ENCODE data around the gene PKIB. TPM values are rescaled to one million over a fixed set of nuclear protein-coding genes. Genes with fewer than 3 reads are reported as not detected.

PKIB gene
- total and polyA plus RNA-seq, 10 of the 15 experiments (the other 5 are each of a cell fraction or from before 2014, with no cell fraction given), result 0.20 to 1.8 (median 0.87) TPM

DNA sequence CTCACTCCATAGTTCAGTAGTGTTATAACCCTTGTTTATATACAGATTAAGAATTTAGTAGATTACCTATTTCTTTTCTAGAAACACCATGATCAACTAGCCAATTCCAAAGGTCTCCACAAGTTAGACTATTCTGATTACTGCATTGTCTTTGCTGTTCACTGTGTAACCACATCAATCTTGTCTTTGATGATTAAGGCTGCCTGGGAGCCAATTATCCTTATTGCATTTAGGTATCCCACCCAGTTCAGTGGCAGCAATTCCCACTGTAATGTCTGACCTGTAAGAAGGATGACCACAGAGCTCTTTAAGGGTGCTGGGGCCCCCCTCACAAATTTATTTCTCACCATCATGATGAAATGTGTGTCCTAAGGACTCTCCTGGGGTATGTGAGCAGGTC lies 40.2 kb downstream of the PKIB start (continued):
- TF ChIP-seq CHD2 (IDR thresholded peaks at IDR 0.05; ENCODE audit: borderline replicate concordance, low read depth, low read length) (no peak), HDAC6 (IDR thresholded peaks at IDR 0.05; ENCODE audit: unreplicated experiment) (no peak), POU2F2 (IDR thresholded peaks at IDR 0.05; ENCODE audit: borderline replicate concordance, low read depth, low read length) (no peak), TARDBP (IDR thresholded peaks at IDR 0.05; ENCODE audit: borderline replicate concordance) (no peak), PAX8 (IDR thresholded peaks at IDR 0.05) (no peak)

DNA sequence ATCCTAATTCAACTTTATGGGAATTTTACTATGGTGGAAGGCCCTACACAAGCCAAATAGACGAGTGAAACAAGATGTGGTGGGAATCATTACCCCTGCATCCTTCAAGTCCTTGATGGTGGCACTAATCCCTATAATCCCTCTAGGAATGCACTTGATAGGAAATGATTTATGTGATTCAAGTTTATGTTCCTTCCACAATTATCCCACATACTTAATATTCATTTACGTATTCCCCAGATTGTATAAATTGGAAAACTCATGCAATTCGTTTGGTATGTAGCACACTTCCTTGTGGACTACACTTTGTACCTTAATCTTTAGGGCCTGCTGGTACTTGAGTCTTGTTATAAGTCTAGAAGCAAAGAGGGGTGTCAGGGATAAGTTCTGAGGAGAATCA lies 40.8 kb downstream of the PKIB start:
- CTCF ChIA-PET, result interaction anchor here (1.9 kb wide), 1 partner anchor 12 kb away, joined by 7 read pairs; no protein-coding TSS in a partner anchor
- Histone ChIP-seq H3K4me1 (ENCODE audit: control insufficient read depth, insufficient read depth, low read length) (no peaks in the 10 kb centered on the region), H3K9me3 (replicated peaks; ENCODE audit: control insufficient read depth, insufficient read depth, low read length) (no peaks in the 10 kb centered on the region), H4K20me1 (ENCODE audit: control insufficient read depth, insufficient read depth) (no peaks in the 10 kb centered on the region), H3K27ac (ENCODE audit: control insufficient read depth, insufficient read depth) (no peak overlapping the region), H3K36me3 (ENCODE audit: control insufficient read depth in 2 of 2, insufficient read depth in 2 of 2, low read length in 1 of 2) (no peaks in the 10 kb centered on the region), H3K79me2 (ENCODE audit: control insufficient read depth, insufficient read depth, low read length) (no peaks in the 10 kb centered on the region), H3K27me3 (replicated peaks in 1 of 2; ENCODE audit: control insufficient read depth in 2 of 2, insufficient read depth in 2 of 2, low read length in 1 of 2) (no peaks in the 10 kb centered on the region), H3K9ac (ENCODE audit: control insufficient read depth, insufficient read depth, low read length) (no peak overlapping the region), H3K4me2 (ENCODE audit: control insufficient read depth, insufficient read depth) (no peak overlapping the region), H3K4me3 (no peak overlapping the region), H2AFZ (ENCODE audit: control insufficient read depth, low read depth, low read length) (no peak overlapping the region)
- intact Hi-C loops (cut with micrococcal nuclease; ENCODE audit: unreplicated experiment), result no loop called here
- BruUV-seq (replicated peaks), result no TSS peak
- TF ChIP-seq CHD2 (IDR thresholded peaks at IDR 0.05; ENCODE audit: borderline replicate concordance, low read depth, low read length) (no peak), STAT1 (conservative IDR thresholded peaks at IDR 0.05) (no peak), NR2C1 (IDR thresholded peaks at IDR 0.05) (no peak), SUPT20H (IDR thresholded peaks at IDR 0.05; ENCODE audit: borderline replicate concordance, control insufficient read depth, low read depth, low read length) (no peak), IKZF1 (conservative IDR thresholded peaks at IDR 0.05) (no peak), ZNF207 (IDR thresholded peaks at IDR 0.05; ENCODE audit: borderline replicate concordance) (no peak), STAT3 (IDR thresholded peaks at IDR 0.05; ENCODE audit: low read depth, low read length) (no peak), IRF4 (IDR thresholded peaks at IDR 0.05; ENCODE audit: low read depth, low read length) (no peak), KAT2A (conservative IDR thresholded peaks at IDR 0.05; ENCODE audit: control insufficient read depth, low read depth, low read length) (no peak), SREBF1 (IDR thresholded peaks at IDR 0.05; ENCODE audit: low read length) (no peak), SREBF2 (IDR thresholded peaks at IDR 0.05; ENCODE audit: low read length) (no peak), MEF2B (IDR thresholded peaks at IDR 0.05; ENCODE audit: partially characterized antibody, poor library complexity, severe bottlenecking) (no peak), TBL1XR1 (IDR thresholded peaks at IDR 0.05; ENCODE audit: low read depth, low read length) (no peak), BCL11A (IDR thresholded peaks at IDR 0.05; ENCODE audit: low read depth, low read length) (no peak)
- TF ChIP-seq, protein P1, sequence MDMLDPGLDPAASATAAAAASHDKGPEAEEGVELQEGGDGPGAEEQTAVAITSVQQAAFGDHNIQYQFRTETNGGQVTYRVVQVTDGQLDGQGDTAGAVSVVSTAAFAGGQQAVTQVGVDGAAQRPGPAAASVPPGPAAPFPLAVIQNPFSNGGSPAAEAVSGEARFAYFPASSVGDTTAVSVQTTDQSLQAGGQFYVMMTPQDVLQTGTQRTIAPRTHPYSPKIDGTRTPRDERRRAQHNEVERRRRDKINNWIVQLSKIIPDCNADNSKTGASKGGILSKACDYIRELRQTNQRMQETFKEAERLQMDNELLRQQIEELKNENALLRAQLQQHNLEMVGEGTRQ (IDR thresholded peaks at IDR 0.05; ENCODE audit: borderline replicate concordance, low read depth, low read length), result no peak
- TF ChIP-seq, protein P2, sequence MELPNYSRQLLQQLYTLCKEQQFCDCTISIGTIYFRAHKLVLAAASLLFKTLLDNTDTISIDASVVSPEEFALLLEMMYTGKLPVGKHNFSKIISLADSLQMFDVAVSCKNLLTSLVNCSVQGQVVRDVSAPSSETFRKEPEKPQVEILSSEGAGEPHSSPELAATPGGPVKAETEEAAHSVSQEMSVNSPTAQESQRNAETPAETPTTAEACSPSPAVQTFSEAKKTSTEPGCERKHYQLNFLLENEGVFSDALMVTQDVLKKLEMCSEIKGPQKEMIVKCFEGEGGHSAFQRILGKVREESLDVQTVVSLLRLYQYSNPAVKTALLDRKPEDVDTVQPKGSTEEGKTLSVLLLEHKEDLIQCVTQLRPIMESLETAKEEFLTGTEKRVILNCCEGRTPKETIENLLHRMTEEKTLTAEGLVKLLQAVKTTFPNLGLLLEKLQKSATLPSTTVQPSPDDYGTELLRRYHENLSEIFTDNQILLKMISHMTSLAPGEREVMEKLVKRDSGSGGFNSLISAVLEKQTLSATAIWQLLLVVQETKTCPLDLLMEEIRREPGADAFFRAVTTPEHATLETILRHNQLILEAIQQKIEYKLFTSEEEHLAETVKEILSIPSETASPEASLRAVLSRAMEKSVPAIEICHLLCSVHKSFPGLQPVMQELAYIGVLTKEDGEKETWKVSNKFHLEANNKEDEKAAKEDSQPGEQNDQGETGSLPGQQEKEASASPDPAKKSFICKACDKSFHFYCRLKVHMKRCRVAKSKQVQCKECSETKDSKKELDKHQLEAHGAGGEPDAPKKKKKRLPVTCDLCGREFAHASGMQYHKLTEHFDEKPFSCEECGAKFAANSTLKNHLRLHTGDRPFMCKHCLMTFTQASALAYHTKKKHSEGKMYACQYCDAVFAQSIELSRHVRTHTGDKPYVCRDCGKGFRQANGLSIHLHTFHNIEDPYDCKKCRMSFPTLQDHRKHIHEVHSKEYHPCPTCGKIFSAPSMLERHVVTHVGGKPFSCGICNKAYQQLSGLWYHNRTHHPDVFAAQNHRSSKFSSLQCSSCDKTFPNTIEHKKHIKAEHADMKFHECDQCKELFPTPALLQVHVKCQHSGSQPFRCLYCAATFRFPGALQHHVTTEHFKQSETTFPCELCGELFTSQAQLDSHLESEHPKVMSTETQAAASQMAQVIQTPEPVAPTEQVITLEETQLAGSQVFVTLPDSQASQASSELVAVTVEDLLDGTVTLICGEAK (IDR thresholded peaks at IDR 0.05; ENCODE audit: borderline replicate concordance), result no peak
- DNase-seq (ENCODE audit: low read depth, low spot score), result no peak
- SMC1A ChIA-PET (ENCODE audit: uncharacterized antibody, unreplicated experiment), result interaction anchor here (1.6 kb wide), 1 partner anchor 10 kb away, joined by 4 read pairs; no protein-coding TSS in a partner anchor
- FAIRE-seq, result no peak
- POLR2A ChIA-PET, result interaction anchor here (1.0 kb wide), 1 partner anchor 12 kb away, joined by 3 read pairs; no protein-coding TSS in a partner anchor
- in situ Hi-C loops (cut with MboI), result no loop called here
- 14% methylated on average over 3 of the region's 3 CpGs for WGBS (ENCODE audit: insufficient coverage, insufficient replicate concordance, low lambda C conversion rate, missing lambda C conversion rate)
- no peak for ATAC-seq
- RAD21 ChIA-PET (ENCODE audit: unreplicated experiment), result interaction anchor here (0.7 kb wide), 1 partner anchor 29 kb away, joined by 3 read pairs; no protein-coding TSS in a partner anchor

Data from GM12878 (cell line).